Pulmonary artery endothelial cell (primary cell): ENCODE data around the gene TSPAN9. TPM values are rescaled to one million over a fixed set of nuclear protein-coding genes. Genes with fewer than 3 reads are reported as not detected.

ENCODE experiments used
- DNase-seq: peaks from one replicate; pipeline ENCODE4 v3.0.0-alpha.2; 2011; ENCODE audit warnings: low read depth, low spot score
- total RNA-seq: library from RNA; depleted of rRNA; stranded (reverse); fragments of >200 nt; gene quantifications from 2 replicates; pipeline ENCODE4 v1.2.3, GENCODE V29; 2014

TSPAN9 gene
- total RNA-seq, 1 donor from 2014 or later = 65.0 TPM

- DNase-seq = no peak
Observed at GRCh38 chr12:3123729-3124128, 46.5 kb downstream of the TSPAN9 start.

- no peak for DNase-seq
Observed at GRCh38 chr12:3124917-3125316, 47.7 kb downstream of the TSPAN9 start.

DNA sequence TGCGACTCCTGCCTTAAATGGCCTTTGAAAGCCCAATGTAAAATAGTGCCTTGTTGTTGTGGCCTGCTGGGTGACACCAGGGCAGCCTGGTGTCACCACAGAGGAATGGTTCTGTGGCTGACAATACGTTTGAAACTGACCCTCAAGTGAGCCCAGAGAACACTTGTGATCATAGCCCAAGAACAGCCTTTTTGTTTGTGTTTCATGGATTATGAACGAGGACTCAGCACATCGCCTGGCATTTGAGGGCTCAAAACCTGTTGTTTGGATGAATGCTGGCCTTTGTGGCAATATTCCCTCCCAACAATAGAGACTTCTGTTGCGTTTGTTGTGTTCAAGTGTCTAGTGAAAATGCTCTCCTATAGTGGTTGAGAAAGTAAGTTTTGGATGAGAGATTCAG is 48.5 kb downstream of the TSPAN9 start:
- DNase-seq = no peak

GRCh38 chr12:3127832-3128231 is 50.7 kb downstream of the TSPAN9 start:
- DNase-seq = no peak

DNA sequence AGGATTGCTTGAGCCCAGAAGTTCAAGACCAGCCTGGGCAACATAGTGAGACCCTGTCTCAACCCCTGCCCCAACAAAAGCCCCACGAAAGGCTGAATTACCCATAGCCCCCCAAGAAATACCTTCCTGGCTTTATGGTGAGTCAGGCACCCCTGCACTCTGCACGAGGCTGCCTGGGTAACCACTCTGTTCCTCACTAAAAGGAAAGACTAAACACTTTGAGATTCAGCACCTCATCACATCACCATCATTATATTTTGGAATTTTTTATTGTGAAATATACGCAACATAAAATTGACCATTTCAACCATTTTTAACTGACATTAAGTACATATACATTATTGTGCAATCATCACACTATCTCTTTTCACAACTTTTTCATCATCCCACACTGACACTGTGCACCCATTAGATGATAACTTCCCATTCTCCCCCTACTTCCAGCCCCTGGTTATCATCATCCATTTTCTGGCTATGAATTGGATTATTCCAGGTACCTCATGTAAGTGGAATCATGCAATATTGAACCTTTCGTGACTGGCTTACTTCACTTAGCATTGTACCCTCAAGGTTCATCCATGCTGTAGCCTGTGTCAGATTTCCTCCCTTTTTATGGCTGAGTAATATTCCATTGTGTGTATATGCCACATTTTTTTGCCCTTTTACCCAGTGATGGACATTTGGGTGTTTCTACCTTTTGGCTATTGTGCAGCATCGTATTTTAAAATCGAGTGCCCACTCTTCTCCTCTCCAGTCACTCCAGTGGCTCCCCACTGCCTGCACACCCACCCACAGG is 51.5 kb downstream of the TSPAN9 start:
- no peak for DNase-seq

- no peak for DNase-seq
Observed at GRCh38 chr12:3129301-3130056, 52.3 kb downstream of the TSPAN9 start.

- no peak for DNase-seq
Observed at GRCh38 chr12:3130057-3130830, 53.1 kb downstream of the TSPAN9 start.

GRCh38 chr12:3131129-3131528 is 54.0 kb downstream of the TSPAN9 start:
- DNase-seq = no peak

GRCh38 chr12:3132636-3133404 is 55.6 kb downstream of the TSPAN9 start:
- DNase-seq = no peak

- no peak for DNase-seq
Observed at GRCh38 chr12:3133405-3133783, 56.2 kb downstream of the TSPAN9 start.

GRCh38 chr12:3134126-3134525 is 56.9 kb downstream of the TSPAN9 start:
- no peak for DNase-seq

GRCh38 chr12:3134526-3135135 is 57.5 kb downstream of the TSPAN9 start:
- DNase-seq = no peak

DNA sequence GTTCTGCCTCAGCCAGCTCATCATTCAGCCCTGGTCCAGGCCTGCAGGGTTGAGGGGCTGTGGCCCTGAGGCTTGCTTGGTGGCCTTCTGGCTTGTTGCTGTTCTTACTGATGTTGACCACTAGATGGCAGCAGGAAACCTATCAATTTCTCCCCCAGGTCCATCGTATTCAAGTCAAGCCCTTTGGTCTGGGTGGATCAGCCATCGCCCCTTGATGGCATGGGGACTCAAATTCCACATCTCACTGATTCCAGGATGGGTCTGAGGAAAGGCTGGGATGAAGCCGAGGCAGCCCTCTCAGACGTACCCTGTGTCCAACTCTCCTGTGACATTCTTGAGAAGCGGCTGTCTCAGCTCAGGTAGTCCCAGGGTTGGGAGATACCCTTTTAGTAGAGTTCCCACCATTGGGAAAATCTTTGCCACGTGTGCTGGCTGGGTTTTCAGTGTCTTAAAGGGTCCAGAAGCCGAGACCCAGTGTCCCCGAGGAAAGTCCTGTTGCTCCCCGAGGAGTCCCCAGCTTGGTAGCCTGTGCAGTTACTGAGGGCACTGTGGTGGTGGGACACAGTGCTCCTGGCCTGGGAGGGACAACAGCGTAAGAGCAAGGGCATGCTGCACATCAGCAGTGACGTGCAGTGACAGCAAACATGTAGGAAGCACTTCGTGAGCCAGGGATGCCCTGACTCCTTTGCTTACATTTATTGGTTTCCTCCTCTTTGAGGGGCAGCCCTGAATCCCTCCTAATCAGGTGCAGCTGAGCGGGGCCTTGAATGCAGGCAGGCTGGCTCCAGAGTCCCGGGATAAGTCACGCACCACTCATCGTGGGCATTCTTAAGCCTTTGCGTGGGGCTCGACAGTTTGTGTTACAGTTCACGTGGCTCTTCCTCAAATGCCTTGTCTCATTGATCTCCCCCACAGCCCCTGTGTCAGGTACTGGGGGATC is 58.6 kb downstream of the TSPAN9 start:
- DNase-seq = no peak

DNA sequence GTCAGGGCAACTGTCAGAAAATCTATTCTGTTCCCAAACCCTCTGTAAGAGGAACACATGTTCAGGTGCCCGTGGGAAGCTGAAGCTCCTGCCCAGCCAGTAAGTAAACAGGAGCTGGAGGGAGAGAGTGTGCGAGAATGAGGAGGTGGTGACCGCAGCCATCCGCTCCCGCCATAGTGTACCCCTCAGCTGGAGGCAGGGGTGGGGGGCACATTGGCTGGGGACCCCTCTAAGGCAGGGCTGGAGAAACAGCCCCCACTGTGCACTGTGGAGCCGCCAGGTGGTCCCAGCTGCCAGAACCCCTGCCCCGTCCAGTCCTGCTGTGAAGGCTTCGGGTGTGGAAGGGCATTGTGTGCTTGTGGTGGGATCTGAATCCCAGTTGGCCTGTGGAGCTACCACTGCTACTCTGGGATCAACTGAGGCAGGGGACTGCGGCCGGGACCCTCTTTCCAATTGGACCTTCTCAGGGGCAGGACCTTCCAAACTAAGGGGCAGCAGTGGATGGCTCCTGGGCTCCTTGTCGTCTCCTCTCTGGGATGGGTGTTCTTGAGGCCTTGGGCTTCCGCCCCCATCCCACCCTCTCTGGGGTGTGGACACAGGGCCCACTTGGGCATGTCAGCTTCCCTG is 59.6 kb downstream of the TSPAN9 start:
- DNase-seq = no peak

DNA sequence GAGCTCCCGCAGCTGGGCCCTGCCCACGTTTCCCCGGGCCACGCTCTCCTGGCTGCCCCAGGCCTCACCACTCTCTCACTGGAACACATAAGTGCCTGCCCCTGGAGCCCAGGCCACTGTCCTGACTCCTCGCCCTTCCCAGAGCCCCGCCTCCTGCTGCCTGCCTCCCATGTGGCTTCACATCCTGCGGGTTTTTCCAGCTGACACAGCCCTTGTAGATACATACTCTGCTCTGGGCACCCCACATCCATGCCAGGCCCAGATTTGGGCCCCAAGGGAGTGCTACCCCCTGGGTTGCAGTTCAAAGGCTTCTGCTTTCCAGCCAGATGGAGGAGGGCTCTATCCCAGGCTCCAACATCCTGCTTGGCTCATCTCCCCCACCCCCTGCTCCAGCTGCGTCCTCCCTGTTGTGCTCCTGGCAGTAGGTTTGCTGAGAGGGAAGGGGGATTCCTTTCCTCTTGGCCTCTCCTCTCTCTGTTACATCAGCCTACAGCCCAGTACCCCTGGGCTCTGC is 60.1 kb downstream of the TSPAN9 start:
- no peak for DNase-seq

DNA sequence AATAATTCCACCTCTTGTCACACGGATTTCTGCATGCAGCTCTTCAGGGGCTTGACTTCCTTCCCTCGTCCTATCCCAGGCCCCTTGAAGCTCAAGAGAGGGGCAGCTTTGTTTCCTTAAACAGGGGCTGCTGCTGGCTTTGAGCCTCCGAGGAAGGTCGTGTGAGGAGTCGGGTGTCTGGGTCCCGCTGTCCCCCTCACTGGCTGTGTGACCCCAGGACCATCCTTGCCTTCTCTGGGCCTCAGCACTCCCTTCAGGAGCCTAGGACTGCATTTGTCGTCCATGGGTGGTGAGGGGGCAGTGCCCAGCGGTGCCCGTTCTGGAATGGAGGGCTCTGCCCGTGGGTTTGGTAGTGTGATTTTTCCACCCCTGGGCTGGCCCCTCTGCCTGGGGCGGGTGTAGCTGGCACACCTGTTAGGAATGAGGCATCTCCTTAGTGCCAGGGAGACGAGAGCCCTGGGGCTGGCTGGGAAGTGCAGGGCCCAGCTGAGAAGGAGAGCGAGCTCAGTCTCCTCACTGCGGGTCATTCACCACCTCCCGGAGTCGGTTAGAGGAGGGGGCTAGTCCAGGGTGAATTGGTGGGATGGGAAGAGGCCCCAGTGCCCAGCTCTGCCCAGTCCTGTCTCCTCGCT is 60.8 kb downstream of the TSPAN9 start:
- DNase-seq = no peak

GRCh38 chr12:3138941-3139511 is 61.8 kb downstream of the TSPAN9 start:
- DNase-seq = no peak

DNA sequence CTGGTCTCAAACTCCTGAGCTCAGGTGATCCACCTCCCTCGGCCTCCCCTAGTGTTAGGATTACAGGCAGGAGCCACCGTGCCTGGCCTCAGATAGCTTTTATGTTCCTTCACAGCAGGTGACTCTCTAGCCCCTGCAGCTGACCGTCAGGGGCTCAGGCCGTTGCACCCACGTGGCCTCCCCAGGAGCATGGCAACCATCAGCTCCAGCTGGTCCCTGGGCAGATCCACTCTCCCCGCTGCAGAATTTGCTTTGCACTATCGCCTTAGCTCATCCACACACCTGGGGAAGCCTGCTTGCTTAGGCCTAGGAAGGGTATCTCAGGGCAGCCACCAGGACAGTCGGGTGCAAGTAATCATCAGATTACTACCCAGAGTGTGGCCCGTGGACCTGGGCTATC is 62.6 kb downstream of the TSPAN9 start:
- no peak for DNase-seq
